HepG2 (cell line): ENCODE results near the gene PNPLA2. TPM values are rescaled to one million over a fixed set of nuclear protein-coding genes. Genes with fewer than 3 reads are reported as not detected.
A peak's percentile ranks its signal among the peaks of the same experiment; 100 is the strongest.

Experiments
- ATAC-seq: fragments of 200-7000 bp; cut with Tn5 transposase; 3 replicates; pipeline ENCODE4 v1.9.1; 2020; ENCODE audit warnings: mild to moderate bottlenecking, moderate library complexity
- BruUV-seq: library from RNA; stranded (reverse); fragments of 400-500 nt; replicated peaks from 2 replicates; lab custom pipeline; 2021; lab: Mats Ljungman, UMichigan
- CTCF ChIA-PET: fragments of 300-600 bp; formaldehyde crosslinking; extraction: SDS; loops from one replicate; lab custom pipeline; 2021; ENCODE audit warnings: low total read pairs, inconsistent platforms, low intra/inter-chr PET ratio; lab: Yijun Ruan, JAX
- POLR2A ChIA-PET: fragments of 350-600 bp; sonication (Branson Sonifier 250); formaldehyde crosslinking; loops from one replicate; lab custom pipeline; 2020; ENCODE audit warnings: antibody characterized with exemption, inconsistent platforms; lab: Yijun Ruan, JAX
- DNase-seq: peaks from one replicate; pipeline ENCODE4 v3.0.0-alpha.2; 2015; ENCODE audit warnings: low spot score
- FAIRE-seq: peaks from 3 replicates; lab custom pipeline; 2011; peaks lifted over from hg19 to GRCh38; lab: Jason Lieb, UNC
- H2AFZ ChIP-seq: one replicate; pipeline ENCODE4 v1.6.1; 2011; ENCODE audit warnings: low read length, inconsistent platforms
- H3K27ac ChIP-seq: fragments of 300-600 bp; 3 replicates; pipeline ENCODE4 v1.8.0; 2011; ENCODE audit warnings: mixed run types, mild to moderate bottlenecking, mixed read lengths, low read length, inconsistent platforms; ENCODE audit not compliant: insufficient read depth; ENCODE audit errors: extremely low read length
- H3K27me3 ChIP-seq, 2 experiments: fragments of 200-600 bp in 1 of 2; 2 replicates in 1 of 2; 3 replicates in 1 of 2; pipeline versions ENCODE4 v1.6.0 to v1.8.0; 2011; ENCODE audit warnings: low read length in 2 of 2, mild to moderate bottlenecking in 2 of 2, moderate library complexity in 2 of 2, inconsistent platforms in 1 of 2; ENCODE audit not compliant: insufficient read depth in 2 of 2, control insufficient read depth in 1 of 2
- H3K36me3 ChIP-seq, 2 experiments: fragments of 200-600 bp in 1 of 2; replicated peaks in 1 of 2; 2 replicates in 1 of 2; 3 replicates in 1 of 2; pipeline versions ENCODE4 v1.5.1 to v1.8.0; 2011; ENCODE audit warnings: low read length in 2 of 2, inconsistent platforms in 1 of 2; ENCODE audit not compliant: insufficient read depth in 2 of 2, control insufficient read depth in 1 of 2
- H3K4me1 ChIP-seq: 2 replicates; pipeline ENCODE4 v1.5.1; 2012; ENCODE audit warnings: low read length, inconsistent platforms; ENCODE audit not compliant: insufficient read depth
- H3K4me2 ChIP-seq: 2 replicates; pipeline ENCODE4 v1.6.0; 2011; ENCODE audit warnings: low read depth, low read length, inconsistent platforms
- H3K4me3 ChIP-seq, 3 experiments: fragments of 200-600 bp in 1 of 3; sonication (generic), shearing (Covaris generic) in 1 of 3; replicated peaks in 1 of 3; 2 replicates each; pipeline ENCODE4 v1.5.1; 2011 to 2016; ENCODE audit warnings: low read length in 3 of 3, inconsistent platforms in 2 of 3, low read depth in 2 of 3, mild to moderate bottlenecking in 2 of 3, control low read depth in 1 of 3, mixed read lengths in 1 of 3; ENCODE audit not compliant: insufficient read depth in 1 of 3
- H3K79me2 ChIP-seq: one replicate; pipeline ENCODE4 v1.6.1; 2011; ENCODE audit warnings: low read length, inconsistent platforms; ENCODE audit not compliant: insufficient read depth
- H3K9ac ChIP-seq: 2 replicates; pipeline ENCODE4 v1.6.0; 2011; ENCODE audit warnings: mild to moderate bottlenecking, low read depth, low read length, inconsistent platforms; ENCODE audit not compliant: insufficient read depth
- H3K9me3 ChIP-seq: 2 replicates; pipeline ENCODE4 v1.5.1; 2012; ENCODE audit warnings: mild to moderate bottlenecking, low read length
- H4K20me1 ChIP-seq: 2 replicates; pipeline ENCODE4 v1.6.0; 2011; ENCODE audit warnings: inconsistent platforms, mild to moderate bottlenecking, low read length, moderate library complexity; ENCODE audit not compliant: insufficient read depth
- GPBP1L1 ChIP-seq: sonication (generic); formaldehyde crosslinking; IDR thresholded peaks from 2 replicates; pipeline ENCODE4 v1.5.0; 2020; ENCODE audit warnings: mild to moderate bottlenecking, missing genetic modification reagents
- HOXA3 ChIP-seq: sonication (generic); formaldehyde crosslinking; IDR thresholded peaks from 2 replicates; pipeline ENCODE4 v1.5.0; 2020; ENCODE audit warnings: missing genetic modification reagents
- PAX8 ChIP-seq: sonication (generic); formaldehyde crosslinking; IDR thresholded peaks from 2 replicates; pipeline ENCODE4 v1.8.0; 2022; ENCODE audit warnings: mild to moderate bottlenecking, missing genetic modification reagents, borderline replicate concordance
- POLR2G ChIP-seq: fragments of 200-400 bp; formaldehyde crosslinking; IDR thresholded peaks from 2 replicates; pipeline ENCODE4 v1.6.1; 2018; ENCODE audit warnings: mild to moderate bottlenecking, low read depth, low read length, moderate library complexity
- RBAK ChIP-seq: sonication (generic); formaldehyde crosslinking; IDR thresholded peaks from 2 replicates; pipeline ENCODE4 v1.5.1; 2020; ENCODE audit warnings: mild to moderate bottlenecking, missing genetic modification reagents
- ZNF296 ChIP-seq: sonication (generic); formaldehyde crosslinking; conservative IDR thresholded peaks from 2 replicates; pipeline ENCODE4 v1.5.0; 2020; ENCODE audit warnings: mild to moderate bottlenecking, missing genetic modification reagents
- ZNF567 ChIP-seq: sonication (generic); formaldehyde crosslinking; IDR thresholded peaks from 2 replicates; pipeline ENCODE4 v1.8.1; 2023; ENCODE audit warnings: mild to moderate bottlenecking, missing genetic modification reagents, borderline replicate concordance
- WGBS: methylation state at CpG from one replicate; pipeline ENCODE4 v1.1.6; 2017; ENCODE audit warnings: low lambda C conversion rate; 5-methylcytosine and 5-hydroxymethylcytosine counted together
- in situ Hi-C: cut with HindIII; loops from 2 replicates; pipeline ENCODE4 v1.10.0; 2017; ENCODE audit warnings: low pct_unique_long_range_greater_than_20kb; ENCODE audit not compliant: extremely low pct_ligation_motif_present
- intact Hi-C: fragments of 100-400 bp; cut with micrococcal nuclease; formaldehyde crosslinking; loops from one replicate; pipeline ENCODE4 v1.10.0; 2022; ENCODE audit not compliant: unreplicated experiment
- polyA plus RNA-seq, 8 experiments: library from polyadenylated mRNA; depleted of rRNA in 3 of 8; stranded (reverse) in 7 of 8; unstranded in 1 of 8; fragments of >200 nt; fragmentation: Illumina TruSeq in 4 of 8; extraction: Trizol in 4 of 8; gene quantifications; 2 replicates each; pipeline versions ENCODE4 v1.2.1 to v1.2.3, GENCODE V29; 2011 to 2016; ENCODE audit warnings: low read depth in 4 of 8, missing spikeins in 1 of 8, mixed read lengths in 1 of 8; ENCODE audit not compliant: insufficient read depth in 1 of 8
- total RNA-seq, 5 experiments: library from RNA; depleted of rRNA; stranded (reverse); fragments of >200 nt; fragmentation: Illumina TruSeq; extraction: Trizol; gene quantifications; 2 replicates each; pipeline ENCODE4 v1.2.3, GENCODE V29; 2016; ENCODE audit warnings: low read depth in 1 of 5

Gene PNPLA2
- total and polyA plus RNA-seq, 2 of the 13 experiments (the other 11 are each of a cell fraction or from before 2014, with no cell fraction given), result 10.5 to 43.2 TPM

- no peak overlapping the region for H3K27ac ChIP-seq
- no peaks in the 10 kb centered on the region for H4K20me1 ChIP-seq
- no peak for TF ChIP-seq ZNF567
- no peak for TF ChIP-seq HOXA3 (CRISPR knock-in tag)
- TF ChIP-seq PAX8 (CRISPR knock-in tag), result no peak
- TF ChIP-seq ZNF296 (CRISPR knock-in tag), result no peak
- peak; percentile 54; the same call in 1 of the 2 replicates for TF ChIP-seq POLR2G
- TF ChIP-seq GPBP1L1 (CRISPR knock-in tag), result no peak
- TF ChIP-seq RBAK (CRISPR knock-in tag), result no peak
- TF ChIP-seq, all 625 proteins: peak for 1
- H3K36me3 ChIP-seq, result peaks cover 3 to 6% of the 10 kb centered on the region in 2 experiments; a peak in 2 of 5 replicates
- ATAC-seq (no peak), DNase-seq (no peak), FAIRE-seq (no peak)
- no peaks in the 10 kb centered on the region for H3K27me3 ChIP-seq
- intact Hi-C loops, result no loop called here
- 93% methylated on average over 6 of the region's 11 CpGs for WGBS
- H3K9me3 ChIP-seq, result no peaks in the 10 kb centered on the region
- H3K4me1 ChIP-seq, result 0 out of 2 replicates have a peak, but pooled peaks cover 2% of the 10 kb centered on the region
- ChIA-PET CTCF (no interaction called here), POLR2A (interaction anchor here (1.0 kb wide), 1 partner anchor 624 kb away, joined by 3 read pairs; no protein-coding TSS in a partner anchor)
- no peak overlapping the region for H3K9ac ChIP-seq
- BruUV-seq, result no TSS peak
- no peaks in the 10 kb centered on the region for H3K79me2 ChIP-seq
- H3K4me3 ChIP-seq, result no peak overlapping the region
- in situ Hi-C loops, result no loop called here
- no peak overlapping the region for H3K4me2 ChIP-seq
- no peak overlapping the region for H2AFZ ChIP-seq
Measured at GRCh38 chr11:864898-865297, 46.2 kb downstream of the PNPLA2 start.
